T-cell (primary cell): ENCODE measurements around the gene FKBP5. TPM values are rescaled to one million over a fixed set of nuclear protein-coding genes. Genes with fewer than 3 reads are reported as not detected.
A peak's percentile ranks its signal among the peaks of the same experiment; 100 is the strongest.

ENCODE experiments used
- ATAC-seq, 4 experiments: fragments of 200-7000 bp in 3 of 4; fragments of 150-1000 bp in 1 of 4; cut with Tn5 transposase; replicated peaks in 1 of 4; 1 replicate in 3 of 4; 2 replicates in 1 of 4; pipeline ENCODE4 v1.10.0; 2021; ENCODE audit warnings: moderate library complexity in 3 of 4, mild to moderate bottlenecking in 2 of 4, moderate number of reproducible peaks in 1 of 4
- CTCF ChIA-PET, 2 donors: fragments of 300-600 bp; sonication (Branson Sonifier 250); formaldehyde crosslinking; loops; one replicate each; lab custom pipeline; 2022; ENCODE audit warnings: antibody characterized with exemption in 2 of 2; lab: Charles Lee
- POLR2A ChIA-PET, 2 donors: fragments of 300-600 bp; sonication (Branson Sonifier 250); formaldehyde crosslinking; loops; one replicate each; lab custom pipeline; 2022; ENCODE audit warnings: antibody characterized with exemption in 2 of 2; lab: Charles Lee
- DNase-seq, 35 experiments: peaks; one replicate each; pipeline versions ENCODE4 v3.0.0 to v3.0.0-alpha.2; 2013 to 2023
- H3K27ac ChIP-seq: one replicate; pipeline ENCODE4 v1.5.1; 2013; ENCODE audit warnings: low read length
- H3K27me3 ChIP-seq, 2 experiments: replicated peaks in 1 of 2; 1 replicate in 1 of 2; 2 replicates in 1 of 2; pipeline versions ENCODE4 v1.6.1 to v1.7.0; 2013; ENCODE audit warnings: low read length in 1 of 2, mixed read lengths in 1 of 2; ENCODE audit not compliant: control insufficient read depth in 2 of 2, insufficient read depth in 2 of 2; ENCODE audit errors: extremely low read depth in 1 of 2
- H3K36me3 ChIP-seq, 2 donors: 1 replicate in 1 of 2; 2 replicates in 1 of 2; pipeline versions ENCODE4 v1.6.1 to v1.7.0; 2013; ENCODE audit warnings: low read length in 1 of 2; ENCODE audit not compliant: control insufficient read depth in 2 of 2, insufficient read depth in 1 of 2; ENCODE audit errors: extremely low read depth in 1 of 2
- H3K4me1 ChIP-seq, 2 experiments: 1 replicate in 1 of 2; 2 replicates in 1 of 2; pipeline versions ENCODE4 v1.6.1 to v1.7.0; 2013; ENCODE audit warnings: low read length in 2 of 2, mixed read lengths in 1 of 2; ENCODE audit not compliant: insufficient read depth in 2 of 2, control insufficient read depth in 1 of 2; ENCODE audit errors: extremely low read depth in 1 of 2
- H3K4me3 ChIP-seq, 2 donors: 1 replicate in 1 of 2; 2 replicates in 1 of 2; pipeline versions ENCODE4 v1.5.1 to v1.7.0; 2013; ENCODE audit warnings: mild to moderate bottlenecking in 2 of 2, low read length in 1 of 2, moderate library complexity in 1 of 2; ENCODE audit not compliant: control insufficient read depth in 1 of 2; ENCODE audit errors: extremely low read depth in 1 of 2
- H3K9me3 ChIP-seq: 2 replicates; pipeline ENCODE4 v1.7.0; 2013
- H3K27ac Mint-ChIP-seq, 2 donors: one replicate each; pipeline ENCODE4 v1.8.0; 2020 to 2021; ENCODE audit warnings: mild to moderate bottlenecking in 2 of 2, mixed read lengths in 2 of 2
- H3K27me3 Mint-ChIP-seq, 2 donors: one replicate each; pipeline ENCODE4 v1.8.0; 2021 to 2022; ENCODE audit warnings: mixed read lengths in 2 of 2
- H3K36me3 Mint-ChIP-seq: one replicate; pipeline ENCODE4 v1.8.0; 2021; ENCODE audit warnings: mixed read lengths
- H3K4me1 Mint-ChIP-seq, 3 donors: one replicate each; pipeline ENCODE4 v1.8.0; 2020 to 2022; ENCODE audit warnings: mixed read lengths in 3 of 3, mild to moderate bottlenecking in 1 of 3
- H3K4me3 Mint-ChIP-seq, 3 donors: one replicate each; pipeline ENCODE4 v1.8.0; 2020 to 2022; ENCODE audit warnings: mild to moderate bottlenecking in 3 of 3, mixed read lengths in 3 of 3, moderate library complexity in 3 of 3
- H3K9me3 Mint-ChIP-seq, 3 donors: one replicate each; pipeline ENCODE4 v1.8.0; 2020 to 2022; ENCODE audit warnings: mixed read lengths in 3 of 3
- WGBS: methylation state at CpG from one replicate; pipeline ENCODE4 v1.1.5; 2013; ENCODE audit warnings: missing lambda C conversion rate; ENCODE audit not compliant: insufficient coverage; 5-methylcytosine and 5-hydroxymethylcytosine counted together
- total RNA-seq, 35 experiments: library from RNA in 6 of 35; stranded (reverse) in 6 of 35; fragments of 120-200 nt in 1 of 35; gene quantifications; one replicate each; pipeline versions ENCODE4 v1.2.1 to v1.2.4 and lab custom pipeline; 2013 to 2026

FKBP5 gene
- total RNA-seq, 5 donors from 2014 or later (not counting 1 experiment from before 2014, with no cell fraction given) = 61.4 to 130 (median 63.9) TPM

DNA sequence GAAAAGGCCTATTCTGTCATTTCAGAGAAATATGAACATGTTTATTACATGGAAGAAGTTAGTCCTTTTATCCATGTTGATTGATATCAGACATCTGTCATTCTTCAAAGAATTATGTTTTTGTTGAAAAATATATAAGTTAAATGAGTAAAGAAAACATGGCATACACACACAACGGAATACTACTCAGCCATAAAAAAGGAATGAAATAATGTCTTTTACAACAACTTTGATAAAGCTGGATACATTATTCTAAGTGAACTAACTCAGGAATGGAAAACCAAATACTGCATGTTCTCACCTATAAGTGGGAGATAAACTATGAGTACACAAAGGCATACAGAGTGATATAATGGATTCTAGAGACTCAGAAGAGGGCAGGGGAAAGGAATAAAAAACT lies 9.3 kb downstream of the FKBP5 start:
- H3K4me3 ChIP-seq = no peak overlapping the region
- POLR2A ChIA-PET = no interaction called here
- no peaks in the 10 kb centered on the region for H3K9me3 ChIP-seq
- no peak overlapping the region for H3K27ac ChIP-seq
- no peaks in the 10 kb centered on the region for H3K27me3 ChIP-seq
- H3K9me3 Mint-ChIP-seq = no peaks in the 10 kb centered on the region
- DNase-seq (no peak), ATAC-seq (no peak)
- no peak overlapping the region for H3K4me3 Mint-ChIP-seq
- H3K4me1 Mint-ChIP-seq = peaks cover 77 to 89% (median 84%) of the 10 kb centered on the region in 3 donors
- CTCF ChIA-PET = interaction anchor here in 1 of 2 donors (1.4 to 4.1 kb wide), 2 partner anchors 56 kb away, joined by 7 to 19 read pairs; no protein-coding TSS in a partner anchor
- no peaks in the 10 kb centered on the region for H3K27me3 Mint-ChIP-seq
- peaks cover 25 to 29% of the 10 kb centered on the region in 2 experiments for H3K4me1 ChIP-seq
- peak overlapping the region; percentile 86 for H3K27ac Mint-ChIP-seq
- no CpG with 5 or more reads among the region's 1 CpG for WGBS
- peaks cover 21% of the 10 kb centered on the region for H3K36me3 Mint-ChIP-seq
- peaks cover 0 to 13% of the 10 kb centered on the region in 2 donors for H3K36me3 ChIP-seq

DNA sequence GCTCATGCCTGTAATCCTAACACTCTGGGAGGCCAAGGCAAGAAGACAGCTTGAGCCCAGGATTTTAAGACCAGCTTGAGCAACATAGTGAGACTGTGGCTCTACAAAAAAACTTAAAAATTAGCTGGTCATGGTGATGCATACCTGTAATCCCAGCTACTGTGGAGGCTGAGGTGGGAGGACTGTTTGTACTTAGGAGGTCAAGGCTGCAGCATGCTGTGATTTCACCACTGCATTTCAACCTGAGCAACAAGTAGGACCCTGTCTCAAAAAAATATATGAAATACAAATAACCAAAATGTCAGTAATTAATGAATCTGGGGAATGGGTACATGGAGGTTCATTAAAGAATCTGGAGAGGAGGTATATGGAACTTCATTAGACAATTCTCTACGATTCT lies 9.9 kb downstream of the FKBP5 start:
- DNase-seq = no peak
- Histone ChIP-seq H3K27ac (no peak overlapping the region), H3K4me3 (no peak overlapping the region), H3K36me3 (peaks cover 0 to 13% of the 10 kb centered on the region in 2 donors), H3K27me3 (no peaks in the 10 kb centered on the region), H3K9me3 (no peaks in the 10 kb centered on the region), H3K4me1 (peaks cover 28 to 29% of the 10 kb centered on the region in 2 experiments)
- Mint-ChIP-seq H3K9me3 (no peaks in the 10 kb centered on the region), H3K4me1 (peaks cover 83 to 95% (median 89%) of the 10 kb centered on the region in 3 donors), H3K36me3 (peaks cover 21% of the 10 kb centered on the region), H3K4me3 (peak overlapping the region in 1 of 3 donors; percentile 50), H3K27ac (peak overlapping the region; percentile 86), H3K27me3 (no peaks in the 10 kb centered on the region)
- POLR2A ChIA-PET = interaction anchor here in 1 of 2 donors (1.0 to 1.1 kb wide), 2 partner anchors 8 to 76 kb away, joined by 3 to 5 read pairs; no protein-coding TSS in a partner anchor
- CTCF ChIA-PET = interaction anchor here in 1 of 2 donors (0.5 to 4.1 kb wide), 6 partner anchors 9 to 1541 kb away, joined by 3 to 19 read pairs (median 3); no protein-coding TSS in a partner anchor
- ATAC-seq = no peak
- WGBS = no CpG with 5 or more reads among the region's 1 CpG

DNA sequence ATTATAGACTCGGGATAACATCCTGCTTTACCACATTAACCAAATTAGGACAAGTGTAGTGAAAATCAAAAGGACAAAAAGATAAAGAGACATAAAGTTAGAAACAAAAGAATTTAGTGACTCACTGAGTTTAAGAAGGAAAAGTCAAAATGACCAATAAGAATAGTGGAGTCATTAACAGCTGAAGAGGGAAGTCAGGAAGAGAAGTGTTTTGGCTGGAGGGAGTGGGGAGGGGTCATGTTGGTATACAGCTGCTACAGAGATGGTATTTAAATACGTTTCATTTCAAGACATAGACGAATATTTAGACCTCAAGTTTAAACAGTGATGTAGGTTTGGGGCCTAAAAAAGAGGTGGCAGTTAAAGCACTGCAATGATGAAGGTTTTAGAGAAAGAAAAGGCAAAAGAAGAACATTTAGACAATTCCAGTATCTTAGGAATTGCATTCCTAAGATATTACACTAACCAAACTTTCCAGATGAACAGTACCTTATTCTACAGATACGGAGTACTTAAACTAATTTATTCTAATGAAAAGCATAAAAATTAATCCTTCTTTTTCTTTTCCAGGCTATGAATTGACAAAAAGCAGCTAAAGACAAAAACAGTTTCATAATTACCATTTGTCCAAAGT lies 10.6 kb downstream of the FKBP5 start:
- Mint-ChIP-seq H3K27ac (peak overlapping the region; percentile 86), H3K4me3 (peak overlapping the region; percentile 19 to 50 (median 21)), H3K36me3 (peaks cover 21% of the 10 kb centered on the region), H3K4me1 (peaks cover 88 to 99% (median 92%) of the 10 kb centered on the region in 3 donors), H3K27me3 (no peaks in the 10 kb centered on the region), H3K9me3 (no peaks in the 10 kb centered on the region)
- Histone ChIP-seq H3K27ac (peak overlapping the region; percentile 8), H3K4me3 (no peak overlapping the region), H3K9me3 (no peaks in the 10 kb centered on the region), H3K36me3 (peaks cover 0 to 10% of the 10 kb centered on the region in 2 donors), H3K4me1 (peaks cover 29 to 31% of the 10 kb centered on the region in 2 experiments), H3K27me3 (no peaks in the 10 kb centered on the region)
- WGBS = no CpG with 5 or more reads among the region's 4 CpGs
- ATAC-seq (no peak), DNase-seq (no peak)
- ChIA-PET POLR2A (interaction anchor here in 1 of 2 donors (1.0 to 1.1 kb wide), 2 partner anchors 9 to 75 kb away, joined by 3 to 5 read pairs; no protein-coding TSS in a partner anchor), CTCF (interaction anchor here (0.5 to 4.1 kb wide), 10 partner anchors 9 to 1542 kb away, joined by 3 to 19 read pairs (median 4); no protein-coding TSS in a partner anchor)

DNA sequence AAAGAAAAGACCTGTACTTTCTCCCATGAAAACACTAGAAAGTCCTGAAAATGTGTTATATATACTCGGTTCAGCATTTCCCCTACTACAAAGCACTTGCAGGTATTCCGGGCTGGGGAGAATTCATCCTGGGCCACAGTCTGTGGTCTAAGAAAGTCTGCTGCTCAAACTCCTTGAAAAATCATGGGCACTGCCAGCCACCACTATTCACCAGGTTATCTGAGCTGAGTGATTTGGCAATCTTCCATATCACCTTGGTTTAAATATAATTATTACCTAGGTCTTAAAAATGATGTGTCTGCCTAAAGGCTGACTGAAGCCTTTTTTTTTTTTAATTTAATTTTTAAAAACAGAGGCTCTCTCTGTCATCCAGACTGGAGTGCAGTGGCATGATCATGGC lies 11.3 kb downstream of the FKBP5 start:
- Mint-ChIP-seq H3K27ac (peak overlapping the region; percentile 86 to 93), H3K36me3 (peaks cover 19% of the 10 kb centered on the region), H3K4me3 (peak overlapping the region in 2 of 3 donors; percentile 19 to 50), H3K4me1 (peaks cover 90 to 99% (median 95%) of the 10 kb centered on the region in 3 donors), H3K27me3 (no peaks in the 10 kb centered on the region), H3K9me3 (no peaks in the 10 kb centered on the region)
- H3K27me3 ChIP-seq = no peaks in the 10 kb centered on the region
- CTCF ChIA-PET = interaction anchor here (0.9 to 2.0 kb wide), 6 partner anchors 8 to 59 kb away, joined by 3 to 9 read pairs (median 5); no protein-coding TSS in a partner anchor
- DNase-seq (no peak), ATAC-seq (no peak)
- peak overlapping the region; percentile 8 for H3K27ac ChIP-seq
- WGBS = no CpG with 5 or more reads among the region's 2 CpGs
- no peaks in the 10 kb centered on the region for H3K9me3 ChIP-seq
- POLR2A ChIA-PET = interaction anchor here in 1 of 2 donors (0.7 kb wide), 1 partner anchor 35 kb away, joined by 5 read pairs; no protein-coding TSS in a partner anchor
- H3K36me3 ChIP-seq = peaks cover 0 to 10% of the 10 kb centered on the region in 2 donors
- H3K4me1 ChIP-seq = peaks cover 28 to 29% of the 10 kb centered on the region in 2 experiments
- no peak overlapping the region for H3K4me3 ChIP-seq

DNA sequence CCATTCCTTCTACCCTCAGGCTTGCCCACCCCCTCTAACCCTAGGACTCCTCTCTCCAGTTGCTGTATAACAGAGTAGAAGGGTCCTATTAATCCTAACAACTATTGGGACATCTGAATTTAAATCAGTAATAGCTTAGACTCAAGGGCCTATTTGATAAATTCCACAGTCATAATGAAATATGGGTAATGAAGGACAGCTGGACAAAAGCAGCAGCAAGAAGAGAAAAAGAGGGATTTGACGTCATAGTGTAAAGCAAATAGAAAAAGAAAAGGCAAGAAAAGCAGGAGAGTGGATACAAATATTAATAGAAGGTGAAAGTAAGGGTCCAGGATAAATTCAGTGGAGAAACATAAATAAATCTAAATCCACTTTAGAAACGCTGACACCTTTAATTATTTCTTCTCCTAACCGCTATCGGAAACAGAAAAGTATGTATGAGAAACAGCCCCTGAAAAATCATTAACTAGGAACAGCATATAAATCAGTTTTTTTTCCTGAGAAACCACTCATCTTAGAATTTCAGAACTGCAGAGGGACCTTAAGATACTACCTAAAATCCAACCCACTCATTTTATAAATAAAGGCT lies 12.8 kb downstream of the FKBP5 start:
- CTCF ChIA-PET = interaction anchor here in 1 of 2 donors (0.6 to 2.0 kb wide), 3 partner anchors 11 to 52 kb away, joined by 3 to 9 read pairs (median 5); no protein-coding TSS in a partner anchor
- Histone ChIP-seq H3K27me3 (no peaks in the 10 kb centered on the region), H3K4me3 (no peak overlapping the region), H3K36me3 (peaks cover 0 to 10% of the 10 kb centered on the region in 2 donors), H3K4me1 (peaks cover 27 to 34% of the 10 kb centered on the region in 2 experiments), H3K27ac (peak overlapping the region; percentile 6), H3K9me3 (no peaks in the 10 kb centered on the region)
- peak overlapping the region; percentile 92 to 93 for H3K27ac Mint-ChIP-seq
- peaks cover 17% of the 10 kb centered on the region for H3K36me3 Mint-ChIP-seq
- DNase-seq (no peak), ATAC-seq (no peak)
- H3K9me3 Mint-ChIP-seq = no peaks in the 10 kb centered on the region
- H3K4me1 Mint-ChIP-seq = peaks cover 85 to 90% (median 89%) of the 10 kb centered on the region in 3 donors
- peak overlapping the region in 2 of 3 donors; percentile 10 to 32 for H3K4me3 Mint-ChIP-seq
- WGBS = no CpG with 5 or more reads among the region's 4 CpGs
- H3K27me3 Mint-ChIP-seq = no peaks in the 10 kb centered on the region
- POLR2A ChIA-PET = no interaction called here

DNA sequence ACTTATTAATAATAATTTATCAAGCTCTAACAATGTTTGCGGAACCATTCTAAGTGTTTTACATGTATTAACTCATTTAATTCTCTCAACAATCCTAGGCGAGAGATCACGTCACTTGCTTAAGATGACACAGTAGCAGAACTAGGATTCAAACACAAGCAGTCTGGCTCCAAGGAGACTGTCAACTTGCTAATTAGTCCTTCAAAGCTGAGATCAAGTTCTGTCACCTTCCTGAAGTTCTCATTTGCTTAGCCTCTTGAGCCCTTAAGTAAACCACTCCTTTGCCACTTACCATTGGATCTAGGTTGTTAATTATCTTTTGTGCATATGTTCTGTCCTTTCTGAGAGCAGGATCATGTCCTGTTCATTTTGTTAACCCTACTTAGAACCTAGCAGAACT lies 14.1 kb downstream of the FKBP5 start:
- H3K27ac ChIP-seq = peak overlapping the region; percentile 71
- ChIA-PET POLR2A (interaction anchor here (0.8 to 1.3 kb wide), 2 partner anchors 12 to 16 kb away, joined by 3 to 4 read pairs; no protein-coding TSS in a partner anchor), CTCF (interaction anchor here (0.8 to 2.6 kb wide), 4 partner anchors 12 to 90 kb away, joined by 3 to 15 read pairs (median 3); partner anchors contain the start of gene ARMC12 (in 2 of the 2))
- no peak for ATAC-seq
- no peak for DNase-seq
- H3K4me1 ChIP-seq = peaks cover 32 to 37% of the 10 kb centered on the region in 2 experiments
- peak overlapping the region in 1 of 3 donors; percentile 42 for H3K4me3 Mint-ChIP-seq
- H3K9me3 Mint-ChIP-seq = no peaks in the 10 kb centered on the region
- WGBS = 88% methylated on average over 3 of the region's 3 CpGs
- peaks cover 88 to 90% (median 89%) of the 10 kb centered on the region in 3 donors for H3K4me1 Mint-ChIP-seq
- H3K27me3 Mint-ChIP-seq = no peaks in the 10 kb centered on the region
- H3K27me3 ChIP-seq = no peaks in the 10 kb centered on the region
- H3K36me3 ChIP-seq = peaks cover 0 to 8% of the 10 kb centered on the region in 2 donors
- peak overlapping the region; percentile 92 to 93 for H3K27ac Mint-ChIP-seq
- no peak overlapping the region for H3K4me3 ChIP-seq
- no peaks in the 10 kb centered on the region for H3K9me3 ChIP-seq
- peaks cover 17% of the 10 kb centered on the region for H3K36me3 Mint-ChIP-seq
